A549 (cell line): ENCODE measurements around the gene NCOA6. TPM values are rescaled to one million over a fixed set of nuclear protein-coding genes. Genes with fewer than 3 reads are reported as not detected.

Experiments
- ATAC-seq, 2 experiments: fragments of 200-7000 bp in 1 of 2; fragments of >200 bp in 1 of 2; cut with Nextera tagmentation in 1 of 2; cut with Tn5 transposase in 1 of 2; 3 replicates each; pipeline versions ENCODE4 v1.8.0 to v1.9.1; 2018 to 2020; ENCODE audit warnings: mild to moderate bottlenecking in 1 of 2, moderate library complexity in 1 of 2
- CTCF ChIA-PET: fragments of 300-600 bp; sonication (Branson Sonifier 250); formaldehyde crosslinking; extraction: SDS; loops from one replicate; lab custom pipeline; 2021; ENCODE audit warnings: antibody characterized with exemption, inconsistent platforms; lab: Yijun Ruan, JAX
- POLR2A ChIA-PET: fragments of 350-600 bp; formaldehyde crosslinking; extraction: SDS; loops from one replicate; lab custom pipeline; 2021; ENCODE audit warnings: antibody characterized with exemption, inconsistent platforms; lab: Yijun Ruan, JAX
- DNase-seq, 2 experiments: peaks; one replicate each; pipeline versions ENCODE4 v3.0.0 to v3.0.0-alpha.2; 2011 to 2016; ENCODE audit warnings: low read depth in 1 of 2, low spot score in 1 of 2
- FAIRE-seq: peaks from 2 replicates; lab custom pipeline; 2011; peaks lifted over from hg19 to GRCh38; lab: Jason Lieb, UNC
- H3K27ac ChIP-seq, 2 experiments: fragments of >200 bp; sonication (Bioruptor Twin); formaldehyde crosslinking; 3 replicates each; pipeline ENCODE4 v1.5.1; 2016 to 2017
- H3K4me1 ChIP-seq: fragments of >200 bp; sonication (Bioruptor Twin); formaldehyde crosslinking; 3 replicates; pipeline ENCODE4 v1.6.1; 2016
- H3K4me2 ChIP-seq: fragments of >200 bp; sonication (Bioruptor Twin); formaldehyde crosslinking; 3 replicates; pipeline ENCODE4 v1.6.1; 2016
- H3K4me3 ChIP-seq: fragments of >200 bp; sonication (Bioruptor Twin); formaldehyde crosslinking; 3 replicates; pipeline ENCODE4 v1.5.1; 2016
- H3K9me3 ChIP-seq: fragments of >200 bp; sonication (Bioruptor Twin); formaldehyde crosslinking; 3 replicates; pipeline ENCODE4 v1.6.1; 2016
- BHLHE40 ChIP-seq: IDR thresholded peaks from 2 replicates; pipeline ENCODE4 v1.6.1; 2012; ENCODE audit warnings: low read depth, low read length, inconsistent platforms
- CEBPB ChIP-seq, 2 experiments: fragments of >200 bp in 1 of 2; sonication (Bioruptor Twin) in 1 of 2; formaldehyde crosslinking in 1 of 2; IDR thresholded peaks; 2 replicates each; pipeline ENCODE4 v1.6.1; 2012 to 2016
- CHD2 ChIP-seq: fragments of 150-350 bp; IDR thresholded peaks from 2 replicates; pipeline ENCODE4 v1.6.1; 2014; ENCODE audit warnings: low read length; ENCODE audit not compliant: partially characterized antibody
- CHD4 ChIP-seq: fragments of 200-600 bp; sonication (generic); IDR thresholded peaks from 2 replicates; pipeline ENCODE4 v1.6.1; 2016; ENCODE audit warnings: antibody characterized with exemption, mild to moderate bottlenecking, borderline replicate concordance
- EP300 ChIP-seq, 2 experiments: fragments of >200 bp; sonication (Bioruptor Twin); formaldehyde crosslinking; IDR thresholded peaks; 2 replicates in 1 of 2; 3 replicates in 1 of 2; pipeline ENCODE4 v1.6.1; 2016 to 2017
- FOSB ChIP-seq: fragments of 250-450 bp; sonication (Bioruptor Pico); IDR thresholded peaks from 2 replicates; pipeline ENCODE4 v1.5.0; 2020; ENCODE audit warnings: mild to moderate bottlenecking, moderate library complexity
- FOSL2 ChIP-seq, 2 experiments: fragments of 450-650 bp in 1 of 2; fragments of >200 bp in 1 of 2; sonication (Bioruptor Twin) in 1 of 2; formaldehyde crosslinking; IDR thresholded peaks; 2 replicates each; pipeline versions ENCODE4 v1.5.0 to v1.6.1; 2016 to 2020; ENCODE audit warnings: mild to moderate bottlenecking in 1 of 2, moderate library complexity in 1 of 2
- HDAC2 ChIP-seq: fragments of 200-600 bp; sonication (generic); IDR thresholded peaks from 2 replicates; pipeline ENCODE4 v1.6.1; 2016
- HEYL ChIP-seq: fragments of 250-450 bp; sonication (Bioruptor Pico); IDR thresholded peaks from 2 replicates; pipeline ENCODE4 v1.8.0; 2021; ENCODE audit warnings: mild to moderate bottlenecking, moderate library complexity
- HOXA7 ChIP-seq: fragments of 250-450 bp; sonication (Bioruptor Pico); IDR thresholded peaks from 2 replicates; pipeline ENCODE4 v1.5.0; 2020; ENCODE audit warnings: mild to moderate bottlenecking, moderate library complexity
- HOXB5 ChIP-seq: fragments of 250-450 bp; sonication (Bioruptor Pico); IDR thresholded peaks from 2 replicates; pipeline ENCODE4 v1.5.0; 2020; ENCODE audit warnings: mild to moderate bottlenecking, moderate library complexity
- JUN ChIP-seq, 2 experiments: fragments of >200 bp; sonication (Bioruptor Twin); formaldehyde crosslinking; IDR thresholded peaks; 2 replicates in 1 of 2; 3 replicates in 1 of 2; pipeline ENCODE4 v1.6.1; 2016 to 2017
- KDM1A ChIP-seq: fragments of 200-600 bp; sonication (generic); IDR thresholded peaks from 2 replicates; pipeline ENCODE4 v1.6.1; 2016; ENCODE audit warnings: low read depth, mild to moderate bottlenecking
- MAZ ChIP-seq: fragments of 150-350 bp; IDR thresholded peaks from 2 replicates; pipeline ENCODE4 v1.6.1; 2014; ENCODE audit warnings: antibody characterized with exemption, low read depth, low read length, borderline replicate concordance
- NR3C1 ChIP-seq: fragments of >200 bp; sonication (Bioruptor Twin); formaldehyde crosslinking; IDR thresholded peaks from 3 replicates; pipeline ENCODE4 v1.6.1; 2017
- PHF8 ChIP-seq: fragments of 200-600 bp; sonication (generic); IDR thresholded peaks from 2 replicates; pipeline ENCODE4 v1.6.1; 2016; ENCODE audit warnings: low read depth, mild to moderate bottlenecking, antibody characterized with exemption, moderate library complexity, borderline replicate concordance
- POLR2A ChIP-seq: IDR thresholded peaks from 2 replicates; pipeline ENCODE4 v1.6.1; 2012; ENCODE audit warnings: mild to moderate bottlenecking, low read length
- RAD21 ChIP-seq, 2 experiments: fragments of >200 bp in 1 of 2; sonication (Bioruptor Twin) in 1 of 2; formaldehyde crosslinking in 1 of 2; IDR thresholded peaks in 1 of 2; conservative IDR thresholded peaks in 1 of 2; 2 replicates in 1 of 2; 3 replicates in 1 of 2; pipeline ENCODE4 v1.6.1; 2012 to 2018; ENCODE audit warnings: inconsistent platforms in 1 of 2
- RARB ChIP-seq: fragments of 250-450 bp; sonication (Bioruptor Pico); IDR thresholded peaks from 2 replicates; pipeline ENCODE4 v1.8.0; 2021; ENCODE audit warnings: mild to moderate bottlenecking, moderate library complexity
- RNF2 ChIP-seq: fragments of 200-600 bp; sonication (generic); IDR thresholded peaks from 2 replicates; pipeline ENCODE4 v1.6.1; 2016; ENCODE audit warnings: low read depth, mild to moderate bottlenecking, antibody characterized with exemption, moderate library complexity, borderline replicate concordance
- SMC3 ChIP-seq: fragments of >200 bp; sonication (Bioruptor Twin); formaldehyde crosslinking; IDR thresholded peaks from 3 replicates; pipeline ENCODE4 v1.6.1; 2018; ENCODE audit warnings: inconsistent platforms
- SREBF2 ChIP-seq: fragments of 450-650 bp; IDR thresholded peaks from 2 replicates; pipeline ENCODE4 v1.6.1; 2014; ENCODE audit warnings: mild to moderate bottlenecking, moderate library complexity
- ZC3H11A ChIP-seq: fragments of 450-650 bp; IDR thresholded peaks from 2 replicates; pipeline ENCODE4 v1.6.1; 2014; ENCODE audit warnings: antibody characterized with exemption, mild to moderate bottlenecking
- ZFP36 ChIP-seq: fragments of 450-650 bp; IDR thresholded peaks from 2 replicates; pipeline ENCODE4 v1.6.1; 2014; ENCODE audit warnings: borderline replicate concordance; ENCODE audit not compliant: partially characterized antibody
- ZNF302 ChIP-seq: fragments of 250-450 bp; sonication (Bioruptor Pico); IDR thresholded peaks from 2 replicates; pipeline ENCODE4 v1.9.0; 2021; ENCODE audit warnings: inconsistent platforms, mild to moderate bottlenecking, moderate library complexity
- WGBS: methylation state at CpG from one replicate; pipeline ENCODE4 v1.1.6; 2017; ENCODE audit errors: missing lambda C conversion rate; 5-methylcytosine and 5-hydroxymethylcytosine counted together
- polyA plus RNA-seq, 4 experiments: library from polyadenylated mRNA; depleted of rRNA in 3 of 4; stranded (reverse); fragments of >200 nt; fragmentation: RNase III in 1 of 4; extraction: RNeasy Plus Mini Kit Qiagen cat#74134 plus additional on column Dnase treatment in 1 of 4; gene quantifications; 2 replicates in 3 of 4; 3 replicates in 1 of 4; pipeline ENCODE4 v1.2.3, GENCODE V29; 2011 to 2017
- TF ChIP-seq, protein P1 (sequence below): fragments of >200 bp; sonication (Bioruptor Twin); formaldehyde crosslinking; IDR thresholded peaks from 3 replicates; pipeline ENCODE4 v1.5.1; 2016
- TF ChIP-seq, protein P2 (sequence below): fragments of 250-450 bp; sonication (Bioruptor Pico); IDR thresholded peaks from 2 replicates; pipeline ENCODE4 v1.5.0; 2021; ENCODE audit warnings: mild to moderate bottlenecking, moderate library complexity, borderline replicate concordance
- TF ChIP-seq, protein P3 (sequence below): IDR thresholded peaks from 2 replicates; pipeline ENCODE4 v1.6.1; 2012; ENCODE audit warnings: low read depth, borderline replicate concordance
- TF ChIP-seq, protein P4 (sequence below): IDR thresholded peaks from 2 replicates; pipeline ENCODE4 v1.6.1; 2012
- TF ChIP-seq, protein P5 (sequence below): fragments of 450-650 bp; IDR thresholded peaks from 2 replicates; pipeline ENCODE4 v1.6.1; 2014; ENCODE audit warnings: antibody characterized with exemption
- TF ChIP-seq, protein P6 (sequence below): IDR thresholded peaks from 2 replicates; pipeline ENCODE4 v1.6.1; 2012

Gene NCOA6
- polyA plus RNA-seq, 2 of the 4 experiments (the other 2 are of a cell fraction): 15.8 to 18.0 TPM

DNA sequence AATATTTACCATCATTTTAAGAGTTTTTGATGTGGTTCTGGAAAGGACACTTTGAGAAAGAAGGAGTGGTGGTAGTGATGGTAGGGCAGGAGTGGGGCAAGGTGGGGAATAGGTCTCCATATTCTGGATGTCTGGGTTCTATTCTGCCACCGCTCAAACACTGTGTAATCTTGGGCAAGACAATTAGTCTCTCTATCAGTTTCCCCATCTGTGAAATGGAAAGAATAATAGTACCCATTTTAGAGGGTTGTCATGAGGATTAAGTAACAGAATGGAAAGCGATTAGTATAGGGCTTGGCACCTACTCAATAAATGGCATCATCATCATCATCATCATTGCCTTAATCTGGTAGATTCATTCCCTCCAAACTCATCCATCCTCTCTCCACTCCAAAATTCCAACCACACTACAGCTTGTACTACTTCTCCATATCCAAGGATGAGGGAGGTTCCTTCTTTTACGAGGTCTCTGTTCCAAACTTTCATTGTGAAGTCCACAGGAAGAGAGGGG, 48.2 kb upstream of the NCOA6 start:
- ATAC-seq (no peak), FAIRE-seq (no peak), DNase-seq (no peak)
- H3K27ac ChIP-seq: peak overlapping the region in 1 of 2 experiments; percentile 90; a peak in 3 of 6 replicates
- TF ChIP-seq KDM1A (0 out of 2 replicates have a peak, but pooled peaks have one; percentile 31), HOXB5 (CRISPR knock-in tag) (no peak)
- no peak overlapping the region for H3K4me3 ChIP-seq
- WGBS: 32% methylated on average over 3 of the region's 3 CpGs
- ChIA-PET POLR2A (interaction anchor here (1.2 kb wide), 1 partner anchor 82 kb away, joined by 20 read pairs; the partner anchor contains the start of genes GSS and MYH7B), CTCF (interaction anchor here (0.5 to 7.8 kb wide), 61 partner anchors 9 to 429 kb away, joined by 3 to 207 read pairs (median 5); partner anchors contain the start of genes EIF6, GSS, MYH7B and NCOA6)
- no peaks in the 10 kb centered on the region for H3K9me3 ChIP-seq
- peak overlapping the region; percentile 91 for H3K4me2 ChIP-seq
- peaks cover 19% of the 10 kb centered on the region for H3K4me1 ChIP-seq

DNA sequence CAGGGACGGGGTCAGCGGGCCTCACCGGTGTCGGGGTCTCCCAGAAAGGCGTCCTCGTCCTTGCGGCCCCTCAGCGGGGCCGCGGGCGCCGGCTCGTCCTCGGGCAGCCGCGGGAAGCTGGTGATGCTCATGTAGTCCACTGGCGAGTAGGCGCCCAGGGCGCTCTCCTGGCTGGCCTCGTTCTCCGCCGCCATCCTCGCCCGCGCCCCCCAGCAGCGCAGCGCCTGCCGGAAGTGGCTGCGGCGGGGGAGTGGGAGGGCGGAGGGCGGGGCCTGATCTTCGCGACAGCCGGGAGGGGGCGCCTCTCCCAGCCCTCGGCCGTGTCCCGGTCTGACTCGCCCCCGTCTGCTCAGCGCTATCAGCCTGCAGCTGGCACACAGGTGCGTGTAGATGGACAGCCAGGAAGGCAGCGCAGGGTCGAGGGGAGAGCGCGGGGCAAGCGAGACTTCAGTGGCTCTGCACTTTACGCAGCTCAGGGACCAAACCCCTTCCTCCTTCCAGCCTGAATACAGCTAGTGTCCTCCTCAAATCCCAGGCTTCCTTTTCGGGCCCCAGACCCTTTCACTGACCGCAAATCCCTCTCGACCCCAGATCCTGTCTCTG, 47.3 kb upstream of the NCOA6 start, which contains the start of gene GGT7:
GGT7 (minus strand) TSS at position 235 of the 603 bp plus-strand sequence; CDS start at position 194, 41 bp downstream.
- CTCF ChIA-PET: interaction anchor here (0.6 to 7.8 kb wide), 33 partner anchors 8 to 522 kb away, joined by 3 to 207 read pairs (median 5); partner anchors contain the start of genes GSS, MYH7B and TRPC4AP
- H3K9me3 ChIP-seq: no peaks in the 10 kb centered on the region
- peak within 1 kb of the TSS; percentile 75 for H3K4me3 ChIP-seq
- POLR2A ChIA-PET: no interaction called here
- H3K27ac ChIP-seq: peak within 1 kb of the TSS; percentile 79 to 90
- peak; percentile 72 to 86 for DNase-seq
- WGBS: 3% methylated on average over 30 of the region's 52 CpGs
- peaks cover 19% of the 10 kb centered on the region for H3K4me1 ChIP-seq
- peak; percentile 66 to 80 for ATAC-seq
- FAIRE-seq: no peak
- peak within 1 kb of the TSS; percentile 91 for H3K4me2 ChIP-seq
- TF ChIP-seq BHLHE40 (no peak), ZNF302 (CRISPR knock-in tag) (no peak), CHD4 (no peak), MAZ (no peak), ZFP36 (no peak), CEBPB (IDR thresholded peaks at IDR 0.05) (no peak), RAD21 (conservative IDR thresholded peaks at IDR 0.05 in 1 of 2, IDR thresholded peaks at IDR 0.05 in 1 of 2) (peak; percentile 40 to 62), SMC3 (peak; percentile 65), NR3C1 (no peak), JUN (IDR thresholded peaks at IDR 0.05) (peak in 1 of 2 experiments; percentile 60; a peak in 2 of 5 replicates), FOSL2 (IDR thresholded peaks at IDR 0.05) (no peak), FOSL2 (CRISPR knock-in tag; IDR thresholded peaks at IDR 0.05) (no peak), CHD2 (no peak), FOSB (no peak), POLR2A (peak; percentile 54), RARB (CRISPR knock-in tag) (no peak), HOXA7 (CRISPR knock-in tag) (no peak), ZC3H11A (no peak), HDAC2 (no peak), HEYL (CRISPR knock-in tag) (no peak), SREBF2 (no peak), EP300 (IDR thresholded peaks at IDR 0.05) (no peak), RNF2 (no peak), PHF8 (peak; percentile 65; the same call in 1 of the 2 replicates)
- TF ChIP-seq, protein P1, sequence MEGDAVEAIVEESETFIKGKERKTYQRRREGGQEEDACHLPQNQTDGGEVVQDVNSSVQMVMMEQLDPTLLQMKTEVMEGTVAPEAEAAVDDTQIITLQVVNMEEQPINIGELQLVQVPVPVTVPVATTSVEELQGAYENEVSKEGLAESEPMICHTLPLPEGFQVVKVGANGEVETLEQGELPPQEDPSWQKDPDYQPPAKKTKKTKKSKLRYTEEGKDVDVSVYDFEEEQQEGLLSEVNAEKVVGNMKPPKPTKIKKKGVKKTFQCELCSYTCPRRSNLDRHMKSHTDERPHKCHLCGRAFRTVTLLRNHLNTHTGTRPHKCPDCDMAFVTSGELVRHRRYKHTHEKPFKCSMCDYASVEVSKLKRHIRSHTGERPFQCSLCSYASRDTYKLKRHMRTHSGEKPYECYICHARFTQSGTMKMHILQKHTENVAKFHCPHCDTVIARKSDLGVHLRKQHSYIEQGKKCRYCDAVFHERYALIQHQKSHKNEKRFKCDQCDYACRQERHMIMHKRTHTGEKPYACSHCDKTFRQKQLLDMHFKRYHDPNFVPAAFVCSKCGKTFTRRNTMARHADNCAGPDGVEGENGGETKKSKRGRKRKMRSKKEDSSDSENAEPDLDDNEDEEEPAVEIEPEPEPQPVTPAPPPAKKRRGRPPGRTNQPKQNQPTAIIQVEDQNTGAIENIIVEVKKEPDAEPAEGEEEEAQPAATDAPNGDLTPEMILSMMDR: peak; percentile 79
- TF ChIP-seq, protein P2, sequence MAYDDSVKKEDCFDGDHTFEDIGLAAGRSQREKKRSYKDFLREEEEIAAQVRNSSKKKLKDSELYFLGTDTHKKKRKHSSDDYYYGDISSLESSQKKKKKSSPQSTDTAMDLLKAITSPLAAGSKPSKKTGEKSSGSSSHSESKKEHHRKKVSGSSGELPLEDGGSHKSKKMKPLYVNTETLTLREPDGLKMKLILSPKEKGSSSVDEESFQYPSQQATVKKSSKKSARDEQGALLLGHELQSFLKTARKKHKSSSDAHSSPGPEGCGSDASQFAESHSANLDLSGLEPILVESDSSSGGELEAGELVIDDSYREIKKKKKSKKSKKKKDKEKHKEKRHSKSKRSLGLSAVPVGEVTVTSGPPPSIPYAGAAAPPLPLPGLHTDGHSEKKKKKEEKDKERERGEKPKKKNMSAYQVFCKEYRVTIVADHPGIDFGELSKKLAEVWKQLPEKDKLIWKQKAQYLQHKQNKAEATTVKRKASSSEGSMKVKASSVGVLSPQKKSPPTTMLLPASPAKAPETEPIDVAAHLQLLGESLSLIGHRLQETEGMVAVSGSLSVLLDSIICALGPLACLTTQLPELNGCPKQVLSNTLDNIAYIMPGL (CRISPR knock-in tag): no peak
- TF ChIP-seq, protein P3, sequence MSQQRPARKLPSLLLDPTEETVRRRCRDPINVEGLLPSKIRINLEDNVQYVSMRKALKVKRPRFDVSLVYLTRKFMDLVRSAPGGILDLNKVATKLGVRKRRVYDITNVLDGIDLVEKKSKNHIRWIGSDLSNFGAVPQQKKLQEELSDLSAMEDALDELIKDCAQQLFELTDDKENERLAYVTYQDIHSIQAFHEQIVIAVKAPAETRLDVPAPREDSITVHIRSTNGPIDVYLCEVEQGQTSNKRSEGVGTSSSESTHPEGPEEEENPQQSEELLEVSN: 0 out of 2 replicates have a peak, but pooled peaks have one; percentile 66
- TF ChIP-seq, protein P4, sequence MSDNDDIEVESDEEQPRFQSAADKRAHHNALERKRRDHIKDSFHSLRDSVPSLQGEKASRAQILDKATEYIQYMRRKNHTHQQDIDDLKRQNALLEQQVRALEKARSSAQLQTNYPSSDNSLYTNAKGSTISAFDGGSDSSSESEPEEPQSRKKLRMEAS: peak; percentile 83
- TF ChIP-seq, protein P5, sequence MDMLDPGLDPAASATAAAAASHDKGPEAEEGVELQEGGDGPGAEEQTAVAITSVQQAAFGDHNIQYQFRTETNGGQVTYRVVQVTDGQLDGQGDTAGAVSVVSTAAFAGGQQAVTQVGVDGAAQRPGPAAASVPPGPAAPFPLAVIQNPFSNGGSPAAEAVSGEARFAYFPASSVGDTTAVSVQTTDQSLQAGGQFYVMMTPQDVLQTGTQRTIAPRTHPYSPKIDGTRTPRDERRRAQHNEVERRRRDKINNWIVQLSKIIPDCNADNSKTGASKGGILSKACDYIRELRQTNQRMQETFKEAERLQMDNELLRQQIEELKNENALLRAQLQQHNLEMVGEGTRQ: no peak
- TF ChIP-seq, protein P6, sequence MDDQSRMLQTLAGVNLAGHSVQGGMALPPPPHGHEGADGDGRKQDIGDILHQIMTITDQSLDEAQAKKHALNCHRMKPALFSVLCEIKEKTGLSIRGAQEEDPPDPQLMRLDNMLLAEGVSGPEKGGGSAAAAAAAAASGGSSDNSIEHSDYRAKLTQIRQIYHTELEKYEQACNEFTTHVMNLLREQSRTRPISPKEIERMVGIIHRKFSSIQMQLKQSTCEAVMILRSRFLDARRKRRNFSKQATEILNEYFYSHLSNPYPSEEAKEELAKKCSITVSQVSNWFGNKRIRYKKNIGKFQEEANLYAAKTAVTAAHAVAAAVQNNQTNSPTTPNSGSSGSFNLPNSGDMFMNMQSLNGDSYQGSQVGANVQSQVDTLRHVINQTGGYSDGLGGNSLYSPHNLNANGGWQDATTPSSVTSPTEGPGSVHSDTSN: no peak
